Measurements from ENCODE around the gene GCLC. TPM values are rescaled to one million over a fixed set of nuclear protein-coding genes. Genes with fewer than 3 reads are reported as not detected.

GCLC gene
- total RNA-seq, 1 experiment from 2014 or later = 33.5 TPM

DNA sequence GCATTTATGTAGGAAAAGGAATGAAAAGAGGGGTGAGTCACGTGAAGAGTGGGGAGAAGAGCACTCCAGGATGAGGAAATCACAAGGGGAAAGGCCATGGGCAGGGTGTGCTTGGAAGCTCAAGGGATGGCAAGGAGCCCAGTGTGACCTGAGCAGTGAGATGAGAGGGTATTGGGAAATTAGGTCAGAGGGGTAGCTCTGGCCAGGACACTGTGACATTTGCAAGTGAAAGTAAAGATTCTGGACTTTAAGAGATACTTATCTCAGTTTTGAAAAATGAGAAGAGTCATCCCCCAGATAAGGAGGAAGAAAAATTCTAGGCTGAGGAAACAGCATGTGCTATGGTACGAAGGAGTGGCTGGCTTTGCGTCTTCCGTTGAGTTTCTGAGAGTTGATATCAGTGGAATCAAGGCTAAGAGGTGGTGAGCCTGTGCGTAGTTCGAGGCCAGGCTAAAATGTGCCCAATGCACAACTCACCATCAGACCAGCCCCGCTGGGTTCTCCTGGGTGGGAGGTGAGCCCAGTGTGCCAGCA lies 79.9 kb downstream of the GCLC start:
- Histone ChIP-seq H3K36me3 (ENCODE audit: insufficient read depth, low read length, poor library complexity, severe bottlenecking) (no peaks in the 10 kb centered on the region), H3K4me3 (ENCODE audit: low read depth, low read length, poor library complexity, severe bottlenecking) (no peak overlapping the region), H3K27ac (ENCODE audit: low read depth, low read length, poor library complexity, severe bottlenecking) (no peak overlapping the region), H3K27me3 (replicated peaks; ENCODE audit: insufficient read depth, low read depth, low read length, poor library complexity) (peaks cover 3% of the 10 kb centered on the region), H3K9me3 (ENCODE audit: low read depth, low read length, poor library complexity, severe bottlenecking) (no peaks in the 10 kb centered on the region), H3K4me1 (ENCODE audit: insufficient read depth, low read length, poor library complexity, severe bottlenecking) (no peaks in the 10 kb centered on the region)
- TF ChIP-seq, protein P1, sequence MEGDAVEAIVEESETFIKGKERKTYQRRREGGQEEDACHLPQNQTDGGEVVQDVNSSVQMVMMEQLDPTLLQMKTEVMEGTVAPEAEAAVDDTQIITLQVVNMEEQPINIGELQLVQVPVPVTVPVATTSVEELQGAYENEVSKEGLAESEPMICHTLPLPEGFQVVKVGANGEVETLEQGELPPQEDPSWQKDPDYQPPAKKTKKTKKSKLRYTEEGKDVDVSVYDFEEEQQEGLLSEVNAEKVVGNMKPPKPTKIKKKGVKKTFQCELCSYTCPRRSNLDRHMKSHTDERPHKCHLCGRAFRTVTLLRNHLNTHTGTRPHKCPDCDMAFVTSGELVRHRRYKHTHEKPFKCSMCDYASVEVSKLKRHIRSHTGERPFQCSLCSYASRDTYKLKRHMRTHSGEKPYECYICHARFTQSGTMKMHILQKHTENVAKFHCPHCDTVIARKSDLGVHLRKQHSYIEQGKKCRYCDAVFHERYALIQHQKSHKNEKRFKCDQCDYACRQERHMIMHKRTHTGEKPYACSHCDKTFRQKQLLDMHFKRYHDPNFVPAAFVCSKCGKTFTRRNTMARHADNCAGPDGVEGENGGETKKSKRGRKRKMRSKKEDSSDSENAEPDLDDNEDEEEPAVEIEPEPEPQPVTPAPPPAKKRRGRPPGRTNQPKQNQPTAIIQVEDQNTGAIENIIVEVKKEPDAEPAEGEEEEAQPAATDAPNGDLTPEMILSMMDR (conservative IDR thresholded peaks at IDR 0.05; ENCODE audit: low read depth, low read length) = no peak
- TF ChIP-seq EZH2 (IDR thresholded peaks at IDR 0.05; ENCODE audit: borderline replicate concordance, low read depth, low read length, poor library complexity, severe bottlenecking) = no peak
- CTCF ChIA-PET = no interaction called here
- no peak for DNase-seq (ENCODE audit: low spot score)
- POLR2A ChIA-PET (ENCODE audit: low non-redundant PET) = no interaction called here
- intact Hi-C loops (cut with micrococcal nuclease; ENCODE audit: unreplicated experiment) = no loop called here
- no TSS peak for BruUV-seq (replicated peaks)

GRCh38 chr6:53464483-53464882 lies 80.4 kb downstream of the GCLC start:
- H3K4me3 ChIP-seq (ENCODE audit: low read depth, low read length, poor library complexity, severe bottlenecking) = no peak overlapping the region
- CTCF ChIA-PET = no interaction called here
- H3K9me3 ChIP-seq (ENCODE audit: low read depth, low read length, poor library complexity, severe bottlenecking) = no peaks in the 10 kb centered on the region
- no peak for DNase-seq (ENCODE audit: low spot score)
- POLR2A ChIA-PET (ENCODE audit: low non-redundant PET) = no interaction called here
- no peaks in the 10 kb centered on the region for H3K36me3 ChIP-seq (ENCODE audit: insufficient read depth, low read length, poor library complexity, severe bottlenecking)
- BruUV-seq (replicated peaks) = no TSS peak
- peaks cover 3% of the 10 kb centered on the region for H3K27me3 ChIP-seq (replicated peaks; ENCODE audit: insufficient read depth, low read depth, low read length, poor library complexity)
- no peaks in the 10 kb centered on the region for H3K4me1 ChIP-seq (ENCODE audit: insufficient read depth, low read length, poor library complexity, severe bottlenecking)
- intact Hi-C loops (cut with micrococcal nuclease; ENCODE audit: unreplicated experiment) = no loop called here
- no peak overlapping the region for H3K27ac ChIP-seq (ENCODE audit: low read depth, low read length, poor library complexity, severe bottlenecking)
- TF ChIP-seq EZH2 (IDR thresholded peaks at IDR 0.05; ENCODE audit: borderline replicate concordance, low read depth, low read length, poor library complexity, severe bottlenecking) = no peak
- TF ChIP-seq, protein P1 (conservative IDR thresholded peaks at IDR 0.05; ENCODE audit: low read depth, low read length) = no peak

GRCh38 chr6:53461696-53462095 lies 83.2 kb downstream of the GCLC start:
- TF ChIP-seq EZH2 (IDR thresholded peaks at IDR 0.05; ENCODE audit: borderline replicate concordance, low read depth, low read length, poor library complexity, severe bottlenecking) = no peak
- TF ChIP-seq, protein P1 (conservative IDR thresholded peaks at IDR 0.05; ENCODE audit: low read depth, low read length) = no peak
- ChIA-PET CTCF (no interaction called here), POLR2A (ENCODE audit: low non-redundant PET) (no interaction called here)
- Histone ChIP-seq H3K9me3 (ENCODE audit: low read depth, low read length, poor library complexity, severe bottlenecking) (no peaks in the 10 kb centered on the region), H3K4me1 (ENCODE audit: insufficient read depth, low read length, poor library complexity, severe bottlenecking) (no peaks in the 10 kb centered on the region), H3K36me3 (ENCODE audit: insufficient read depth, low read length, poor library complexity, severe bottlenecking) (no peaks in the 10 kb centered on the region), H3K27me3 (replicated peaks; ENCODE audit: insufficient read depth, low read depth, low read length, poor library complexity) (no peaks in the 10 kb centered on the region), H3K4me3 (ENCODE audit: low read depth, low read length, poor library complexity, severe bottlenecking) (no peak overlapping the region), H3K27ac (ENCODE audit: low read depth, low read length, poor library complexity, severe bottlenecking) (no peak overlapping the region)
- intact Hi-C loops (cut with micrococcal nuclease; ENCODE audit: unreplicated experiment) = no loop called here
- no TSS peak for BruUV-seq (replicated peaks)
- DNase-seq (ENCODE audit: low spot score) = no peak

Data from A673 (cell line).